GM12874 (cell line): ENCODE results near the gene SMC6.
A peak's percentile ranks its signal among the peaks of the same experiment; 100 is the strongest.

ENCODE experiments used
- CTCF ChIP-seq: IDR thresholded peaks from 2 replicates; pipeline ENCODE4 v1.5.1; 2011; ENCODE audit warnings: low read depth, mild to moderate bottlenecking, control low read depth, low read length, moderate library complexity; ENCODE audit not compliant: insufficient read depth

The SMC6 gene

GRCh38 chr2:17648581-17648980 is 105.0 kb downstream of the SMC6 start:
- TF ChIP-seq CTCF, result no peak

- TF ChIP-seq CTCF, result no peak
Measured at GRCh38 chr2:17646838-17647701, 106.5 kb downstream of the SMC6 start.

GRCh38 chr2:17646081-17646554 is 107.5 kb downstream of the SMC6 start:
- peak; percentile 64 for TF ChIP-seq CTCF

GRCh38 chr2:17644997-17645720 is 108.5 kb downstream of the SMC6 start:
- no peak for TF ChIP-seq CTCF

- no peak for TF ChIP-seq CTCF
Measured at GRCh38 chr2:17643031-17643615, 110.5 kb downstream of the SMC6 start.

- no peak for TF ChIP-seq CTCF
Measured at GRCh38 chr2:17640406-17640805, 113.2 kb downstream of the SMC6 start.

- no peak for TF ChIP-seq CTCF
Measured at GRCh38 chr2:17638196-17638743, 115.3 kb downstream of the SMC6 start.
